ENCODE results near the gene KRTAP12-4.
"Not testable (repeated sequence)": the region's sequence is repeated elsewhere in the genome, so short reads cannot be mapped to it uniquely, and the experiment has no call there.

KRTAP12-4 gene

GRCh38 chr21:44636209-44637017 is 18.0 kb downstream of the KRTAP12-4 start:
- DNase-seq (ENCODE audit: low read depth): no peak
- TF ChIP-seq CTCF (IDR thresholded peaks at IDR 0.05; ENCODE audit: low read length, missing control alignments): no peak
- no peak overlapping the region for H3K4me3 ChIP-seq (replicated peaks; ENCODE audit: low read depth, low read length)

- DNase-seq (ENCODE audit: low read depth): no peak
- no peak overlapping the region for H3K4me3 ChIP-seq (replicated peaks; ENCODE audit: low read depth, low read length)
- TF ChIP-seq CTCF (IDR thresholded peaks at IDR 0.05; ENCODE audit: low read length, missing control alignments): no peak
Measured at GRCh38 chr21:44632067-44632466, 22.4 kb downstream of the KRTAP12-4 start.

- no peak for DNase-seq (ENCODE audit: low read depth)
Measured at GRCh38 chr21:44630440-44630839, 24.0 kb downstream of the KRTAP12-4 start.

GRCh38 chr21:44628707-44629391 is 25.6 kb downstream of the KRTAP12-4 start:
- DNase-seq (ENCODE audit: low read depth): no peak
- TF ChIP-seq CTCF (IDR thresholded peaks at IDR 0.05; ENCODE audit: low read length, missing control alignments): no peak
- no peak overlapping the region for H3K4me3 ChIP-seq (replicated peaks; ENCODE audit: low read depth, low read length)

More at GRCh38 chr21:44630440-44630839, 24.0 kb downstream of the KRTAP12-4 start:
- TF ChIP-seq CTCF (IDR thresholded peaks at IDR 0.05; ENCODE audit: low read length, missing control alignments): no peak
- H3K4me3 ChIP-seq (replicated peaks; ENCODE audit: low read depth, low read length): no peak overlapping the region

- DNase-seq (ENCODE audit: low read depth); H3K4me3 ChIP-seq (replicated peaks; ENCODE audit: low read depth, low read length): not testable (repeated sequence)
Measured at GRCh38 chr21:44627831-44628233, 26.6 kb downstream of the KRTAP12-4 start.

GRCh38 chr21:44627181-44627822 is 27.2 kb downstream of the KRTAP12-4 start:
- not testable (repeated sequence) for H3K4me3 ChIP-seq (replicated peaks; ENCODE audit: low read depth, low read length); DNase-seq (ENCODE audit: low read depth)

GRCh38 chr21:44626673-44627143 is 27.8 kb downstream of the KRTAP12-4 start, which contains the start of gene KRTAP10-9:
Gene KRTAP10-9, plus strand, starts transcription at chr21:44627093. Its CDS starts 79 bp downstream, at chr21:44627172.
- no peak for DNase-seq (ENCODE audit: low read depth)
- TF ChIP-seq CTCF (IDR thresholded peaks at IDR 0.05; ENCODE audit: low read length, missing control alignments): no peak
- H3K4me3 ChIP-seq (replicated peaks; ENCODE audit: low read depth, low read length): no peak within 1 kb of the TSS

Data from fibroblast of pulmonary artery (primary cell).